GM21529 (cell line): ENCODE measurements around the gene SLC51B.
"Not testable (repeated sequence)": the region's sequence is repeated elsewhere in the genome, so short reads cannot be mapped to it uniquely, and the experiment has no call there.

ENCODE experiments used
- ATAC-seq: cut with Tn5 transposase; IDR thresholded peaks from one replicate; pipeline ENCODE4 v1.9.1; 2021; ENCODE audit not compliant: unreplicated experiment

Gene SLC51B

DNA sequence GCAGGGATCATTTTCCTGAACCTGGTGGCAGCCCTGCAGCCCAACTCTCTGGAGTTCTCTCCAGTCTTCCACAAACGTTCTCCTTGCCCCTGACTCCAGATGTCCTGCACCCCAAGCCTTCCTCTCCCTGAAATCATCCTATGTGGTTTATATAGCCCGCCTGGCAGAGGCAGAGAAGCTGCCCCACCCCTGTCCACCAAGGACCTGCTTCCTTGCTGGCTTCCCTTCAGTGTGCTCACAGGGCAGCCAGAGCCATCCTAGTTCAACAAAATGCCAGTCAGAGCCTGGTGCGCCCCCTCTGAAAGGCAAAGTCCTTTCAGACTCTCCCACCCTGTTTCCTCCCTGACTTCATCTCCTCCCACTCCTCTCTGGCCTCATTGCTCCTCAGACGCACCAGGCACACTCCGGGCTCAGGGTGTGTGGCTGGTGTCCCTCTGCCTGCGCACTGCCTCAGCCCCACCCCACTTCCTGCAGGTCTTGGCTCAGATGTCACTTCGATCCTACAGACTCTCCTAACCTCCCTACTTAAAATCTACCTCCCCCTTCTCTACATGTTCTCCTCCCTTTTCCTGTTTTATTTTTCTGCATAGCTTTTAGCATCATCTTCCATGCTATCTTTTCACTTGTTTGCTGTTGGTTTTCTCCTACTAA, 37.2 kb downstream of the SLC51B start:
- no peak for ATAC-seq

- no peak for ATAC-seq
These were observed 38.1 kb downstream of the SLC51B start for GRCh38 chr15:65083262-65083701.

DNA sequence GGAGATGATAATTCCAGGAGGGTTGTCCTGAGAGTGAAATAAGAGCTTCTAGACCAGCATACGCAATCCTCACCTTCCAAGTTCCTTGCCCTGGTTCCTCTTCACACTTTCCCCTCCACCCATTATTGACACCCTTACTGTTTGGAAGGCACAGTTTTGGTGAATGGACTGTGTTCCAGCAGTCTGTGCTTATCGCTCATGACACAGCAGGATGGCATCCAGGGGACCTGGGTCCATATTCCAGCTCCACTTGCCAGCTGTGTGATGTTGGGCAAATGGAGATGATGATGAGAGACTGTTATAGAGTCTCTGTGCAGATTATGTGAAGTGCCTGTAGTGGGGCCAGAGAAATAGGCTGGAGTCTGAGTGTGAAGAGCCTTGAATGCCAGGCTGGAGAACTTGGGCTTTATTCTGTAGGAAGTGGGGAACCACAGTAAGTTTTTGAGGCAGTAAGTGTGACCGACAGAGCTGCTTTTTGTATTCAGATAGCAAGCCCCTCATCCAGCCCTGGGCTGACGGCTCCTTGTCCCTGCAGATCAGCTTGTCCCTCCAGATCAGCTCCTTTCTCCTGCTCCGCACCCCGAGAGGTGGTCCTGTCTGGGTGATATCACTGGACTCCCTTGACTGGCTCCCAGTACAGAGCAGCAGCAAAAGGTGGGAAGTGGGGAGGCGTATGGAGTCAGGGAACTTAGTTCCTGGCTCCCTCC, 39.5 kb downstream of the SLC51B start:
- no peak for ATAC-seq

- ATAC-seq = no peak
These were observed 40.1 kb downstream of the SLC51B start for GRCh38 chr15:65085207-65085753.

DNA sequence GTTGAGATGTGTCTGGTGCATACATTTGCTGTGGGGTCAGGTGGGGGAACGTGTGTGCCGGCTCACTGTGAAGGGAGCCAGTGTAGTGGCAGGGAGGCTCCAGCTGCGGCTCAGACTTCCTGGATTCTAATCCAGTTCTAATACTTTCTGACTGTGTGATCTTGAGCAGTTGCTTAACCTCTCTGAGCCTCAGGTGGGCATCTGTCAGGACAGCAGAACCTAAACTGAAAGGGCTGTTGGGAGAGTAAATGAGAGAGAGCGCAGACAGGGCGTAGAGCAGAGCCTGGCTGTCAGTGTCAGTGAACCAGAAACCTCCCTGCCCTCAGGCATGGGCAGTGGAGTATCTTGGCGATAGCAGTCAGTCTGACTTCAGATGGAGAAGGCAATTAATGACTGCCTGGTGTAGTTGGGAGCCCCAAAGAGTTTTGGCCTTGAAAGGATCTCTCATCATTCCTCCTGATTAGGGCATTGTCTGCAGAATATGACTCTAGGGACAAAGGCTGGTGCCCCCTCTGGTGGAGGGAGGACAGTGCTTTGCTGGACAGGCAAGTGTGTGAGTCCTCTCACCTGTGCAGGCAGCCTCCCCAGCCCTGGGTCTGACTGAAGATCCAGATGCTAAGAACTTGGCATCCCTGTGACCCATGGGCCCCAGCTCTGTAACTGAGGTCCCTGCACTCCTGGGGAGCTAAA, 40.9 kb downstream of the SLC51B start:
- no peak for ATAC-seq

- ATAC-seq = no peak
These were observed 41.5 kb downstream of the SLC51B start for GRCh38 chr15:65086680-65087111.

GRCh38 chr15:65087411-65087810, 42.2 kb downstream of the SLC51B start:
- no peak for ATAC-seq

DNA sequence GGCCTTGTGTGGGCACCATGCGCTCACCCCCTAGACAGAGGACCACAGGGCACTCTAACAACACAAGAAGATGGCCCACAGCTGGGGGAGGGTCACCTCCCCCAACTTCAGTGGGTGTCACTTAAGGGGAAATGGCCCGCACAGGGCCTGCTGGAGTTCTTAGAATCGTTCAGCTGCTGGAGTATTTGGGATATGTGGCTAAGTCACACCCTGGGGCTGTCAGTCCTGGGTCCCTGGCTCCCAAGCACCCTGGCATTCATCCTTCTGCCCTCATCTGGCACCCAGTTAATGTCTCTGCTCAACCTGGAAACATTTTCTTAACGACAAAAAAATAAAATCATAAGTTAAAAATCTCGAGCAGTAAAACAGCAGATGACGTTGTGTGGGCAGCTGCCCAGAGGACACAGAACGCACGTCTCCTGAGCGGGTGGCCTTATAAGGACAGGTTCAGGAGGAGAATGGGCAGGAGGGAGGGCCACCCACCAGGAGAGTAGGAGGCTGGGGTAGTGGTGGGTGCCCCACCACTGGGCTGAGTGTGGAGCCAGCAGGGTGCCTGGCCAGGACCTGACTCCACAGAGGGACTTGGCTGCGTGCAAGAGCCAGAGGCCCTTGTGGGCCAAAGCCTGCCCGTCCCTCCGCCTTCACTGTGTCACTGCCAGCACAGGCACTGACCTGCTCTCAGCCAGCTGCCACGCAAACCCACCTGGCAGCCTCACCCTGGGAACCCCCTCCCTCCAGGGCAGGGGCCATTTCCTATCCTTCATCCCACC, 42.9 kb downstream of the SLC51B start:
- no peak for ATAC-seq

GRCh38 chr15:65088643-65089021, 43.4 kb downstream of the SLC51B start:
- no peak for ATAC-seq

DNA sequence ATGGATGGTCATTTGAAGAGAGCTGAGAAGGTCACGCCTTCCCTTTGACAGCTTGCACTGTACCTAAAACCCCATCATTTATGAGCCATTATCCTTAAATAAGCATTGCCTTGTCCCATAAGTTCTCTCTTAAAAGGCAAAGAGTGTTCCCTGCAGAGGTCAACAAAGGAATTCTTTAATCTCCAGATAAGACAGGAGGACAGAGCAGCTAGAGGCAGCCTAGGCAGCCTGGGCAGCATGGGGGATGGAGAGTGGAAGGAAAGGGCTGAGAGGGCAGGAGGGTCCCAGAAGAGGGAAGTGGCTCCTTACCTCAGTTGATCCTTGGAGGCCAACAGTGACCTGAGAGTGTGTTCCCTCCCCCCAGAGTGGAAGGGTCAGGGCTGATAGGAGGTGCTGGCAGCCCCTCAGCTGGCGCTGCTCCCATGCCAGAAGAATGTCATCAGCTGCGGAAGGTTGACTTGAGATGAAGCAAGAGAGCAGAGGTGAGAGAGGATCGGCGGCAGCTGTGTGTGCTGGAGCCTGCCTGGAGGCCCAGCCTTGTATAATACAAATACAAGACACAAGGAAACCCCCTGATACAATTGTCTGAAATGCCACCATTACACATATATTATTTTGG, 44.1 kb downstream of the SLC51B start:
- ATAC-seq = no peak

- ATAC-seq = no peak
These were observed 47.0 kb downstream of the SLC51B start for GRCh38 chr15:65091946-65092770.

DNA sequence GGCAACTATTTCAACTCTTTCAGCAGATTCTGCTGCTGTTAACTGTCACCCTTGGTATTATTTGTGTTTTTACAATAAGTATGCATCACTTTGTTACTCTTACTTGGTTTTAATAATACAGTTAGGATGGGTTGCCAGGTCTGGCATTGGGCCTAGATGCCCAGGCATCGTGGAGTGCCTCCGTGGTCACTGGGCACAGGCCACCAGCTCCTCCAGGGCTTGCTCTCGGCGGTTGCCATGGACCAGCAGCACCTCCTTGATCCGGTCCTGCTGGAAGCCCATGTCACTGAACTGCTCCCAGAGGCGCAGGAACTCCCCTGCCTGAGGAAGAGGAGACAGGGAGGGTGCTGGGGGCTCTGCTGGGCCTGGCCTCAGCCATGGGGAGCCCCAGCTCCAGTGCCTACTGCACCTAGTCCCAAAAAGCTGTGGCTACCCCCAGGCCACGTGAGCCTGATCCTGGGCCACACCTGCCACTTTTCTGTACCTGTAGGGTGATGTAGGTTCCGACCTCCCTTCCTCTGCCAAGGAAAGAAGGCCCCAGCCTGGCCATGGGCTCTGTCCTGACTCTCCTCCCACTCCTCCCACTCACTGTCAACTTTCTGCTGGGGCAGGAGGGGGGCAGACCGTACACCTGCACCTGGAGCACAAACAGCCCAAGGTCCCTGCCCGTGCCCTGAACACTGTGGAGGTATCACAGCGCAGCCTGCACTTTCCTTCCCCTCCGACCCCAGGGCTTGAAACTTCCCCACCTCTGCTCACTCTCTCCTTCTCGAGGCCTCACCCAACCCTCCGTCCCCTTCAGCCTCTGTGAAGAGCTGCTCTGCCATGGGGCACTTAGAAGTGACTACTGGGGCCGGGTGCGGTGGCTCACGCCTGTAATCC, 48.0 kb downstream of the SLC51B start:
- no peak for ATAC-seq

GRCh38 chr15:65093793-65094170, 48.6 kb downstream of the SLC51B start:
- ATAC-seq = not testable (repeated sequence)

DNA sequence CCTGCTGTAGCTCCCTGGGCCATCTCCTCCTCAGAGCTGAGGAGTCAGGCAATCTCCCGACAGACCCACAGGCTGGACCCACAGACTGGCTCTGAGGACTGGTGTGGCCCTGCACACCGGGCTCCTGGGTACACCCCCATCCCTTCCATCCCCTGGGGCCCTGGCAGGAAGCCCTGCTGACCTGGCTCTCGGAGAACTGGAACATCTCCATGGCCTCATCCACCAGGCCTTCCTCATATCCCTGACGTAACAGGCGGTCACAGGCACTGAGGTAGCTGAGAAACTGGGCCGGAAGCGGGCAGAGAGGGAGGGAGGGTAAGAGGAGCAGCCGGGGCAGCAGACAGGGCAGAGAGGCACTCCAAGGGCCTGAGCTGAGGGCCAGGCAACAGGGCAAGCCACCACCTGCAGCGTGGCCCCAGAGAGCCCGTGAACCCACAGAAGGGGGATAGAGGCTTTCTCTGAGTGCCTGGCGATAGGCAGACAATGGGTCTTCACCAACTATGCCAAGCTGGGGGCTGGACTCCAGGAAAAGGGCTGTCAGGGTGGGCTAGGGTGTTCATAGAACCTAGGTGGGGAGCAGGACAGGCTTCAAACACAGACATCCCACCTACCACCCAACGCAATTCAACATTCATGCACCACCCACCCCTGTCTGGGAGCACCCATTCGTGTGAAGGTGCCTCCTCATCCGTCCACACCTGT, 49.3 kb downstream of the SLC51B start:
- ATAC-seq = no peak

GRCh38 chr15:65095011-65095746, 50.0 kb downstream of the SLC51B start:
- ATAC-seq = no peak

DNA sequence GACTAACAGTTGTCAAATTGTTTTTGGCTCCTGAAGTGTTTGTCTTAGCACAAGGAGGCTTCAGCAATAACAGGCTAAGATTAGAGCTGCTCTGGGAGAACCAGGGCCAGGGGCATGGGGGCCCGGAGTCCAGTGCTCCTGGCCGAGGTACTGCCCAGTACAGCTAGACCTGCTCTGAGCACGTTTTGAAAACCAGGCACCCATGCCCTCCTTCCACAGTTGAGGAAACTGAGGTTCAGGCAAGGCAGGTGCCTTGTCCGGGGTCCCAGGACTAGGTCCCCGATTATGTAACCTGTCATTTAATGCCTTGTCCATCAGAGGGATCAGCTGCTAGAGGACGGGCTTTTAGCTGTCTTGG, 50.5 kb downstream of the SLC51B start:
- ATAC-seq = no peak

DNA sequence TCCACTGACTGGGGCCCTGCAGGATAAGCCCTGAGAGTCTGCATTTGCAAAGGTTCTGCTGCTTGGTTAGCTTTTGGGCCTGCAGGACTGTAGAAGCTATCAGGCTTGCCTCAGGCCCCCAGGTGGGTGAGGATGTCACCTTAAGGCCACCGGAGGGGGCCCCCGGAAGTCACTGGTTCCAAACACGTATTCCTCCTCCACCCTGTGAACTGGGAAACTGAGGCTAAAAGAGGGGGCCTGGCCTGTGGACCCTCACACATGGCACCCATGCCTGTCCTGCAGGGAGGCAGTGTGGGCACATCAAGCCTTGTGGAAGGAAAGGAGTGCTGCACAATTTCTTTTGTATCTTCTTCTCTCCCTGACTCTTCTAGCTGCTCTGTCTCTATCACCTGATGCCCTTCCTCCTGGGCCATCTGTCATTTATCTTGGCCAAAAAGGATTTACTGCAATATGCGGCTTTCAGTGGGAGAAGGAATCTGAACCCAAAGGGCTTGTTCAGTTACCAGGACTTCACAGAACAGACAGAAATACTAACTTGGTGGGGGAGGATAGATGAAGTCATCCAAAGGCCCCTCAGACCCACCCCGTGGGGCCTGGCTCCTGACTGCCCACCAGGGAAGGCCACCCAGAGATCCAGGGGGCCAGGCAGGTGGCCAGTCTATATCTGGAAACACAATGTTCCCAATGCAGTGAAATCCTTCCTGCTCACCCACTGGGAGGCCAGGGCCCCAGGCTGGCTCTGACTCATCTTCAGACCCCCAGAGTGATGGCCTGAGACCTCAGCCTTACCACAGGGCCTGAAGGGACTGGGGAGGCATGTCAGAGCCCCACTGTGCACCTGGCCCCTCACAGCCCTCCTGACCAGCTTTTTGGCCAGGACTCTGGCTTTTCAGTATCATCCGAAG, 51.5 kb downstream of the SLC51B start:
- ATAC-seq = no peak
